BE2C (cell line): Measurements from ENCODE around the gene TYMP.

Source experiments
- DNase-seq: peaks from one replicate; pipeline ENCODE4 v3.0.0-alpha.2; 2020
- H3K27me3 ChIP-seq: fragments of 250-450 bp; sonication (Bioruptor Pico); 2 replicates; pipeline ENCODE4 v1.5.1; 2020; ENCODE audit warnings: mild to moderate bottlenecking
- H3K36me3 ChIP-seq: fragments of 250-450 bp; sonication (Bioruptor Pico); 2 replicates; pipeline ENCODE4 v1.5.1; 2020; ENCODE audit warnings: mild to moderate bottlenecking
- H3K4me1 ChIP-seq: fragments of 250-450 bp; sonication (Bioruptor Pico); 2 replicates; pipeline ENCODE4 v1.5.1; 2020
- H3K4me3 ChIP-seq: 2 replicates; pipeline ENCODE4 v1.5.1; 2011; ENCODE audit warnings: low read depth, low read length
- H3K9me3 ChIP-seq: fragments of 250-450 bp; sonication (Bioruptor Pico); 2 replicates; pipeline ENCODE4 v1.5.1; 2020
- TF ChIP-seq, protein P1 (sequence below): IDR thresholded peaks from 2 replicates; pipeline ENCODE4 v1.5.1; 2012; ENCODE audit warnings: mild to moderate bottlenecking, low read depth, low read length

Gene TYMP

DNA sequence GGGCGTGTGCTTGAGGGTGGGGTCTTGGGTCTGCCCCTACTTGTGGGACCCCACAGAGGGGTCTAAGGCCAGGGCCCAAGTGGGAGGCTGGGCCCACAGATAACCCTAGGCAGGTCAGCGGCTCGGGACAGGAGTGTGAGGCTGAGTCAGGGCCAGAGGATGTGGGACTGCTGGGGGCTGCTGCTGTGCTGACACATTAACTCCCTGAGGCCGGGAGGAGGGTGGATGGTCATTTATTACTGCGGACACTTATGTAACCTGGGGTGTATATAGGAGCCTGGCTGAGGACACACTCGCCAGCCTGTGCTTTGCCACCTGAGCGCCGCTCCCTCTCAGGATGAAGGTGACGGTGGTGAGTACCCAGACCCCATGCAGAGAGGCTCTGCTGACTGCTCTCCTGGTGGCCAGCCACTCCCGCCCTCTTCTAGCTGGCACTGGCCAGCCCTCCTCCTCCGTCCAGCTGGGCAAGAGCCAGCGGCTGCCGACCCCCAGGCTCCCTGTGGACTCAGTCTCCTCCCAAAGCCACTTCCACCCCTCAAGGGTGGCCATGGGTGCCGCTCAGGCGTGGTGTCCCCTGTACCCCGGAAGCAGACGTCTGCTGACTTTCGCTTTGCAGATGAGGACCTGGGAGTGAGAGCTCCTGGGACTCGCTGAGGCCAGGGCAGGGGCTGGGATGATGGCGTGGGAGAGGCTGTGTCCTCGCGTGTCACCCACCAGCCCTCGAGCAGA lies 43.1 kb downstream of the TYMP start, which contains the start of gene MIOX:
MIOX (plus strand) TSS at position 299 of the 729 bp plus-strand sequence; CDS start at position 338, 39 bp downstream.
- Histone ChIP-seq H3K36me3 (no peaks in the 10 kb centered on the region), H3K27me3 (peaks cover 7% of the 10 kb centered on the region), H3K4me1 (peaks cover 4% of the 10 kb centered on the region), H3K4me3 (no peak within 1 kb of the TSS), H3K9me3 (no peaks in the 10 kb centered on the region)
- peak; percentile 14 for DNase-seq
- TF ChIP-seq, protein P1, sequence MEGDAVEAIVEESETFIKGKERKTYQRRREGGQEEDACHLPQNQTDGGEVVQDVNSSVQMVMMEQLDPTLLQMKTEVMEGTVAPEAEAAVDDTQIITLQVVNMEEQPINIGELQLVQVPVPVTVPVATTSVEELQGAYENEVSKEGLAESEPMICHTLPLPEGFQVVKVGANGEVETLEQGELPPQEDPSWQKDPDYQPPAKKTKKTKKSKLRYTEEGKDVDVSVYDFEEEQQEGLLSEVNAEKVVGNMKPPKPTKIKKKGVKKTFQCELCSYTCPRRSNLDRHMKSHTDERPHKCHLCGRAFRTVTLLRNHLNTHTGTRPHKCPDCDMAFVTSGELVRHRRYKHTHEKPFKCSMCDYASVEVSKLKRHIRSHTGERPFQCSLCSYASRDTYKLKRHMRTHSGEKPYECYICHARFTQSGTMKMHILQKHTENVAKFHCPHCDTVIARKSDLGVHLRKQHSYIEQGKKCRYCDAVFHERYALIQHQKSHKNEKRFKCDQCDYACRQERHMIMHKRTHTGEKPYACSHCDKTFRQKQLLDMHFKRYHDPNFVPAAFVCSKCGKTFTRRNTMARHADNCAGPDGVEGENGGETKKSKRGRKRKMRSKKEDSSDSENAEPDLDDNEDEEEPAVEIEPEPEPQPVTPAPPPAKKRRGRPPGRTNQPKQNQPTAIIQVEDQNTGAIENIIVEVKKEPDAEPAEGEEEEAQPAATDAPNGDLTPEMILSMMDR, result no peak

DNA sequence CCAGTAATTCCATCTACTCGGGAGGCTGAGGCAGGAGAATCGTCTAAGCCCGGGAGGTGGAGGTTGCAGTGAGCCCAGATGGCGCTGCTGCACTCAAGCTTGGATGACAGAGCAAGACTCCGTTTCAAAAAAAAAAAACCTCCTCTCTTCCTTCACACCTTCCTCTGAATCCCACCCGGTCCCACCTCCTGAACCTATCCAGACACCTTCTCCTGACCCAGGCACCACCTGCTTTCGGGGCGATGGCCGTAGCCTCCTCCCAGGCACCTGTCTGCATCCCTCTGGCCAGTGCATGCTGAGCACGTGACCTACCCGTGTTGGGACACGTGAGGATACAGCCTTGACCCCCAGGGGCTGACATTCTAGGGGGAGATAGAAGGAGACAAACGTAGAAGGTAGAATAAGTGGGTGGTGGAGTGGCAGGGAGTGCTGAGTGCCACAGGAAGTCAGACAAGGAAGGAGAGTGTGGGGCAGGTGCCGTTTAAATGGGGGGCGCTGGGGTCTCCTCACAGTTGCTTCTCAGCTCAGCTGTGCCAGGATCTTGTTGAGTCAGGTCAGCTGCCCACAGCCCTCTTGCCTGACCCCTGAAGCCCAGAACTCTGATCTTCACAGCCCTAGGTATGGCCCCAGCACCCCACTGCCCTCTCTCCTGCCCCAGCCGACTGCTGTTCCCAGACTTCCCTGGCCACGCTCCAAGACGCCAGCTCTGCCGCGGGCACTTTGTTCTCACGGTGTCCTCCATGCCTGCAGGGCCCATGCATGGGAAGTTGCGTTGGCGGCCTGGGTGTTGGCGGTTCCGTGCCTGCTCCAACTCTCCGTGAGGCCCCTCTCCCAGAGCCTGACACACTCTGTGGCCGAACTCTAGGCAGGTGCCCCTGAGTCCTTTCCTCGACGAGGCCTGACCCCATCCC lies 44.3 kb downstream of the TYMP start:
- H3K4me3 ChIP-seq, result no peak overlapping the region
- peaks cover 4% of the 10 kb centered on the region for H3K4me1 ChIP-seq
- peaks cover 17% of the 10 kb centered on the region for H3K27me3 ChIP-seq
- no peaks in the 10 kb centered on the region for H3K36me3 ChIP-seq
- H3K9me3 ChIP-seq, result no peaks in the 10 kb centered on the region
- peak; percentile 79 for DNase-seq
- TF ChIP-seq, protein P1, result peak; percentile 15; the same call in 1 of the 2 replicates

DNA sequence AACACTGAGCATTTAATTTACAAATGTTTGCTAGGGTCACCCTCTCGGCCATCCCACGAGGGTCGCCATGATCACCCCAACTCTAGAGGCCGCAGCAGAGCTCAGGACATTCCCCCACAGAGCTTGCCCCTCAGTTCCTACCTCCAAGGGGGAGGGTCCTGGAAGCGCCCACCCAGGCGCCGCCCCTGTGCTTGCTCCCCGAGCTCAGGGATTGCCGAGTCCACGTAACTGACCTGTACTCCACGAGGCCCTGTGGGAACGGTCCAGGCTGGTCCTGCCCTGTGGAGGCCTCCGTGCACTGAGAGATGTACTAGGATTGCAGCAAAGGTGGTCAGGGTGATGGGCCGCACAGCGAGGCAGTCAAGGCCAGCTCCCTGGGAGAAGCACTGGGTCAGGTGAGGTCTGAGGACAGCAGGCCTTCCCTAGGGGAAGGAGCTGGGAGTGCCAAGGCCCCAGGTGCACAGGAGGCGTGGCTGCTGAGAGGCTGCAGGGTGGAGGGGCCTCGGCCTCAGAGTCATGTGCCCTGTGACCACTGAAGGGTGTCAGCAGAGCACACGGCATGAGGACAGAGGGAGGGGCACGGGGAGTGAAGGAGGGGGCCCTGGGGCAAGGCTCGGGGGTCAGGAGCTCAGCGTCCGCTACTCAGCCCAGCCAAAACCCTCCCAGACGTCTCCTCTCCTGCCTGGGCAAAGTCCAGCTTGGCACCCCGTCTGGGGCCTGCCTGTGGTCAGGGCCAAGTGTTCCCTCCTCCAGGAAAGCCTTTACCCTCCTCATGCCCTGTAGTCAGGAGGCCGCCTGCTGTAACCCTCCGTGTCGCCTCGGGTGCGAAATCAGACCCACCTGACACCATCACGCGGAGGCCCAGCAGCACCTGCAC lies 45.6 kb downstream of the TYMP start:
- Histone ChIP-seq H3K4me3 (no peak overlapping the region), H3K27me3 (peaks cover 17% of the 10 kb centered on the region), H3K4me1 (peaks cover 4% of the 10 kb centered on the region), H3K36me3 (no peaks in the 10 kb centered on the region), H3K9me3 (no peaks in the 10 kb centered on the region)
- TF ChIP-seq, protein P1, result no peak
- no peak for DNase-seq

DNA sequence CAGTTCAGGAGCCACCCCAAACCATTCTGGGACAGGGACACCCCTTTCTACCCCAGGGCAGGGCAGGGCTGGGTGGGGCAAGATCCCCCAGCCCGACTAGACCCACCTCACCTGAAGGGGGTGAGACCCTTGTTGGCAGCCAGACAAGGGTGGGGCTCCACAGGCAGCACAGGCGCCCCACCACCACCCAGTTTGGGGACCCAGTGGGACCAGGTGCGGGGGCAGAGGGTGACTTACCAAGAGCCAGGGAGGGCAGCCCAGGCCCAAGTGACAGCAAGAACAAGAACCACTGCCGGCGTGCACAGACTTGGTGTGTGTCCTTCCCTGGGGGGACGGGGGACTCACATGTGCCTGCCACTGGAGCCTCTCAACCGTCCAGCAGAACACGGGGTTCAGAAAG lies 46.3 kb downstream of the TYMP start:
- no peak for DNase-seq
- H3K9me3 ChIP-seq, result no peaks in the 10 kb centered on the region
- H3K4me3 ChIP-seq, result no peak overlapping the region
- TF ChIP-seq, protein P1, result no peak
- peaks cover 4% of the 10 kb centered on the region for H3K4me1 ChIP-seq
- no peaks in the 10 kb centered on the region for H3K36me3 ChIP-seq
- H3K27me3 ChIP-seq, result peaks cover 17% of the 10 kb centered on the region

DNA sequence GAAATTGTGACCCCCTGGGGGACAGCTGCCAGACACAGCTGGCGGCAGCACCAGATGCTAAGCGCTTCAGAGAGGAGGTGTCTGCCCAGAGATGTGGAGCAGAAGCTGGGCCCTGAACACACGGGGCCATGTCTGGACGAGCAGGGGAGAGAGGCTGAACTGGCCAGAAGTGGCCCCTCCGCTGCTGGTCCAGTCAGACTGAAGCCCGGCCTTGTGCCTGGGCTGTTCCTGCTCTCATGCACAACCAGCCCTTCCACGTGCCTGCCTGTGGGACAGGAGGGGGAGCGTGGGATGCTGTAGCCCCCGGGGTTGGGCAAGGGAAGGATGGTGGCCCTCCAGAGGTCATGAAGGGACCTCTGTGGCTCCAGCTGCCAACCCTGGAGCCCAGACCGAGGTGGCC lies 46.7 kb downstream of the TYMP start:
- H3K27me3 ChIP-seq, result peaks cover 17% of the 10 kb centered on the region
- H3K36me3 ChIP-seq, result no peaks in the 10 kb centered on the region
- H3K4me3 ChIP-seq, result no peak overlapping the region
- peaks cover 4% of the 10 kb centered on the region for H3K4me1 ChIP-seq
- H3K9me3 ChIP-seq, result no peaks in the 10 kb centered on the region
- no peak for DNase-seq
- TF ChIP-seq, protein P1, result no peak
